SKM-1 treated with dmso at 0.1 percent for 144 hours (cell line): ENCODE data around the gene SLC25A27.
A peak's percentile ranks its signal among the peaks of the same experiment; 100 is the strongest.
"Not testable (repeated sequence)": the region's sequence is repeated elsewhere in the genome, so short reads cannot be mapped to it uniquely, and the experiment has no call there.

Experiments used
- DNase-seq: peaks from one replicate; lab custom pipeline; 2025; ENCODE audit not compliant: unreplicated experiment; lab: John Stamatoyannopoulos, UW

SLC25A27 gene

GRCh38 chr6:46652603-46653438 is at the start of gene SLC25A27, which contains the start of gene CYP39A1:
Gene SLC25A27, plus strand, starts transcription at chr6:46652975. Its CDS starts 218 bp downstream, at chr6:46653193.
Gene CYP39A1, minus strand, starts transcription at chr6:46652818. Its CDS starts 236 bp downstream, at chr6:46652582.
- peak; percentile 85 for DNase-seq

GRCh38 chr6:46605091-46605797 is 47.5 kb upstream of the SLC25A27 start:
- DNase-seq, result no peak

- no peak for DNase-seq
These were observed 46.4 kb upstream of the SLC25A27 start for GRCh38 chr6:46606338-46606737.

- no peak for DNase-seq
These were observed 41.8 kb upstream of the SLC25A27 start for GRCh38 chr6:46610862-46611553.

GRCh38 chr6:46612645-46613044 is 40.1 kb upstream of the SLC25A27 start:
- DNase-seq, result no peak

- DNase-seq, result no peak
These were observed 34.0 kb upstream of the SLC25A27 start for GRCh38 chr6:46618726-46619125.

- peak; percentile 42 for DNase-seq
These were observed 26.4 kb upstream of the SLC25A27 start for GRCh38 chr6:46626228-46626909.

GRCh38 chr6:46626976-46627375 is 25.8 kb upstream of the SLC25A27 start:
- DNase-seq, result no peak

- no peak for DNase-seq
These were observed 24.3 kb upstream of the SLC25A27 start for GRCh38 chr6:46628498-46628897.

GRCh38 chr6:46628976-46629375 is 23.8 kb upstream of the SLC25A27 start:
- DNase-seq, result no peak

GRCh38 chr6:46629691-46630090 is 23.1 kb upstream of the SLC25A27 start:
- DNase-seq, result no peak

GRCh38 chr6:46632053-46632452 is 20.7 kb upstream of the SLC25A27 start:
- no peak for DNase-seq

- DNase-seq, result no peak
These were observed 17.3 kb upstream of the SLC25A27 start for GRCh38 chr6:46635462-46635861.

GRCh38 chr6:46637145-46637544 is 15.6 kb upstream of the SLC25A27 start:
- DNase-seq, result no peak

GRCh38 chr6:46637933-46638332 is 14.8 kb upstream of the SLC25A27 start:
- DNase-seq, result no peak

- no peak for DNase-seq
These were observed 14.1 kb upstream of the SLC25A27 start for GRCh38 chr6:46638650-46639049.

- no peak for DNase-seq
These were observed 9.6 kb upstream of the SLC25A27 start for GRCh38 chr6:46642928-46643751.

GRCh38 chr6:46645265-46645664 is 7.5 kb upstream of the SLC25A27 start:
- no peak for DNase-seq

- DNase-seq, result not testable (repeated sequence)
These were observed 4.7 kb upstream of the SLC25A27 start for GRCh38 chr6:46648108-46648507.

GRCh38 chr6:46648869-46649492 is 3.8 kb upstream of the SLC25A27 start:
- peak; percentile 10 for DNase-seq
